Tibial nerve (tissue), 3 donors: Measurements from ENCODE around the gene TBC1D32.

Experiments
- POLR2A ChIP-seq, 2 donors: fragments of 450-650 bp; IDR thresholded peaks; one replicate each; pipeline ENCODE4 v1.6.1; 2017; ENCODE audit warnings: antibody characterized with exemption in 2 of 2, mild to moderate bottlenecking in 2 of 2, moderate library complexity in 2 of 2
- TF ChIP-seq, protein P1 (sequence below), 5 experiments: fragments of 200-600 bp in 3 of 5; fragments of 450-650 bp in 2 of 5; sonication (generic) in 3 of 5; IDR thresholded peaks; one replicate each; pipeline ENCODE4 v1.5.1; 2016 to 2019; ENCODE audit warnings: antibody characterized with exemption in 5 of 5, mild to moderate bottlenecking in 3 of 5, moderate library complexity in 2 of 5

GRCh38 chr6:121187200-121187832, 147.0 kb downstream of the TBC1D32 start:
- TF ChIP-seq, protein P1, sequence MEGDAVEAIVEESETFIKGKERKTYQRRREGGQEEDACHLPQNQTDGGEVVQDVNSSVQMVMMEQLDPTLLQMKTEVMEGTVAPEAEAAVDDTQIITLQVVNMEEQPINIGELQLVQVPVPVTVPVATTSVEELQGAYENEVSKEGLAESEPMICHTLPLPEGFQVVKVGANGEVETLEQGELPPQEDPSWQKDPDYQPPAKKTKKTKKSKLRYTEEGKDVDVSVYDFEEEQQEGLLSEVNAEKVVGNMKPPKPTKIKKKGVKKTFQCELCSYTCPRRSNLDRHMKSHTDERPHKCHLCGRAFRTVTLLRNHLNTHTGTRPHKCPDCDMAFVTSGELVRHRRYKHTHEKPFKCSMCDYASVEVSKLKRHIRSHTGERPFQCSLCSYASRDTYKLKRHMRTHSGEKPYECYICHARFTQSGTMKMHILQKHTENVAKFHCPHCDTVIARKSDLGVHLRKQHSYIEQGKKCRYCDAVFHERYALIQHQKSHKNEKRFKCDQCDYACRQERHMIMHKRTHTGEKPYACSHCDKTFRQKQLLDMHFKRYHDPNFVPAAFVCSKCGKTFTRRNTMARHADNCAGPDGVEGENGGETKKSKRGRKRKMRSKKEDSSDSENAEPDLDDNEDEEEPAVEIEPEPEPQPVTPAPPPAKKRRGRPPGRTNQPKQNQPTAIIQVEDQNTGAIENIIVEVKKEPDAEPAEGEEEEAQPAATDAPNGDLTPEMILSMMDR (IDR thresholded peaks at IDR 0.05), result no peak
- no peak for TF ChIP-seq POLR2A (IDR thresholded peaks at IDR 0.05)
